DMS53 treated with DMSO at 0.1 percent for 48 hours (cell line): ENCODE results near the gene HOXB3.

Experiments used
- DNase-seq: peaks from one replicate; lab custom pipeline; 2025; ENCODE audit not compliant: unreplicated experiment; lab: John Stamatoyannopoulos, UW

The HOXB3 gene

GRCh38 chr17:48613862-48614694, 24.0 kb upstream of the HOXB3 start:
- DNase-seq, result no peak

GRCh38 chr17:48612854-48613691, 23.0 kb upstream of the HOXB3 start:
- DNase-seq, result no peak

- DNase-seq, result no peak
These were observed 22.4 kb upstream of the HOXB3 start for GRCh38 chr17:48612456-48612853.

DNA sequence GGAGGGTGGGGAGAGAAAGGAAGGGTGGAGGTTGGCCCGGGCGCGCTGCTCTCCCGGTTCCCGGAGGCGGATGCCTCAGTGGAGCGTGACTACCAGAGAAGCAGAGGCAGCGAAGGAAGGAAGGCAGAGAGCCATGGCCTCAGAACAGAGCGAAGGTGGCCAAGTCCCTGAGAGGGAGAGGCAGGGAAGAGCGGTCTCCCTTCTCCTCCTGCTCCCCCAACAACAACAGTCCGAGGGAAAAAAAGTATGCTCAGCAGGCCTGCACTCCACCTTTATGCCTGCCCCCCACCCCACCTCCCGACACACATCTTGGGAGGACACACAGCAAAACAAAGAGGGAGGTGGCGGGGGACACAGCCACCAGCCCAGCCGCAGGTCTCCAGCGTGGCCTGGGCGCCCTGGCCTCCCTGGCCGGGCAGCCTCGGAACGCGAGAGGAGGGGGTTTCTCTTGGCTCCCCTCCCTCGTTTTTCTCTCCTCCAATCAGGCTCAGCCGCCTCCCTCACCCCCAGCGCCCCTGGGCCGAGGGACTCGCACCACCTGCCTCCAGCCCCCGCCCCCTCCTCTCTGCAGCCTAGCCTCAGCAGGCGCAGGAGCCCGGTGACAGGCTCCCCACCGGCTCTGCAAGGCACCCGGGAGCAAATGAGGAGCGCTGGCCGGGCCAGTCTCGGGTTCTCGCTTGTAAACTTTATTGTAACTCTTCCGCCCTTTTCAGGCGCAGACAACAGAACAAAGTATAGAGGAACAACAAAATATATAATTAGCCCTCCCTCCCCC, 21.8 kb upstream of the HOXB3 start:
- DNase-seq, result no peak

GRCh38 chr17:48611213-48611612, 21.2 kb upstream of the HOXB3 start:
- DNase-seq, result no peak

DNA sequence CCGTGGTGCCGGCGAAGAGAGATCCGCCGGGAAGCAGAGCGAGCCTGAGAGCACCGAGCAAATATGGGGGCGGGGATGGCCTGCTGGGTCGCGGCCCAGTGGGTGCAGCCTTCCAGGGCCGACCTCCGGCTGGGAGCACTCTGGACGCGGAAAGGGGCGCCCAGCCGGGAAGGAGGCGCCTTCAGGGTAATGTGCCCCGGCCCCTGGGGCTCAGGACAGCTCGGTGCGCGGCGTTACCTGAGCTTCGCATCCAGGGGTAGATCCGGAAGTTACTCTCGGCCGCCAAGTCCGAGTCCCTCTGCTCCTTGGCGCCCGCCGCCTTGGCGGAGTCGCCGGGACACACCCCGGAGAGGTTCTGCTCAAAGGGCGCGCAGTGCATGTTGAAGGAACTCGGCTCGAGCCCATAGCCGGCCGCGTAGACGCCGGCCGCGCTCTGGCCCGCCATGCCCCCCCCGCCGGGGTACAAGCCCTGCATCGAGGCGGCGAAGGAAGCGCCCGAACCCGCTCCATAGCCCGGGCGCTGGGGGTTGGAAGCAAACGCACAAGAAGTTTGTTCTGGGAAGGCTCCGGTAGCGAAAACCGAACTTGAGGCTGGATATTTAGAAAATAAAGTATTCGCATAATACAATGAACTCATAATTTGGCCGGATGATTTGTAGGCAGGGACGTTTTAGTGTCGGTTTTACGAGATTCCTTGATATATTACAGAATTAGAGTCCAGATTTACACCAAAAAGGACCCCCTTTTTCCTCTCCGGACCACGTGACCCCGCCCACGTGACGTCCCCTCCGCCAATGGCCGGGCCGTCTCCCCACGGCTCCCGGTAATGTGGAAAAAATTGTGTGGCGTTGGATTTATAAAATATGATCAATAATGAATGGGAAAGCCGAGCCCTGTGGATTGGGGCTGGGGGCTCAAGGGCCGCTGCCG, 20.5 kb upstream of the HOXB3 start, which contains the start of gene HOXB7:
TSS of gene HOXB7 (minus strand) at position 736 of the 930 bp plus-strand sequence. CDS start at position 637, 99 bp downstream.
- no peak for DNase-seq

GRCh38 chr17:48609759-48610281, 19.8 kb upstream of the HOXB3 start:
- no peak for DNase-seq

DNA sequence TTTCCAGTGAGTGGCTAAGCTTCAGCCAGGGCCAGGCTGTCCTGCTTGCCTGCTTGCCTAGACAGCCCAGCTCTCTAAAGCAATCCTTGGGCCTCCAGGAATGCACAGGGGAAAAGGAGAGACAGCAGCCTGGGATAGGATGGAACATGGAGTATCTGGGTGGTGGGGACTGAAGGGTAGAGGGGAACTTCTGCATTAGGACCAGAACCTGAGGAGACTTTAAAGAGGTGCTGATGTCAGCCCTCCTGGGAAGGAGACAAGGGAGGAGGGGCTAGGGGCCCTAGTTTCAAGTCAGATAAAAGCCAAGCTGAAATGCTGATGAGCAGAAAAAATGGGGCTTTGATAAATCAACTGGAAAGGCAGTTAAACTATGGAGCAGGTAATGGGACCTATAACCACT, 19.0 kb upstream of the HOXB3 start:
- no peak for DNase-seq

GRCh38 chr17:48608494-48608834, 18.4 kb upstream of the HOXB3 start:
- DNase-seq, result no peak

DNA sequence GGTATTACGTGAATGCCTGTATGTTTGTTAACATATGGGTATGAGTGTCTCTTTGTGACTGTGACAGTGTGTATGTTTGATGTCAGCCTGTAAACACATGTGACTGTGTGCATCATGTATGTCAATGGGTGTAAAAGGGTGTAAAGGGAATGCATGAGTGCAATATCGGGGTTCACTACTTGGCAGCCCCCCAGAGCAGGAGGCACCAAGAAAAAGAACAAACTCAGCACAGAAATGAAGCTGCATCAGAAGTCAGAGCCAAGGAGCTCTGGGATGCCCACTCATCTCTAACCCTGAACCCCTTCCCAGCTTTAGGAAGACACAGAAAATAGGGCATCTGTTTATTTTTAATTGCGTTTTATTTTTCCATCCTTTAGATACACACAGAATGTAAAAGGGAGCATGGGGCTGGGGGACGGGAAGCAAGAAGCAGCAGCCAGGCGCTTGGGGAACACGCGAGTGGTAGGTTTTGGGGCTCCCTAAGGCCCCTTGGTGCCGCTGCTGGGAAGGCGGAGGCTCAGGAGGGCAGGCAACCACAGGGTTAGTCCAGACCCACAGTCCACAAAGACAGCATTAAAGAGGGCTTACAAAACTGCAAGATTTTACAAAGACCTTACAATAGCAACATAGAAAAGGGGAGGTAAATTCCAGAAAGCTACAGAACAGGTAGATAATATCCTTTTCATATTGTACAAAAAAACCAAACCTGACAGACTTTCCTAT, 17.0 kb upstream of the HOXB3 start:
- no peak for DNase-seq

DNA sequence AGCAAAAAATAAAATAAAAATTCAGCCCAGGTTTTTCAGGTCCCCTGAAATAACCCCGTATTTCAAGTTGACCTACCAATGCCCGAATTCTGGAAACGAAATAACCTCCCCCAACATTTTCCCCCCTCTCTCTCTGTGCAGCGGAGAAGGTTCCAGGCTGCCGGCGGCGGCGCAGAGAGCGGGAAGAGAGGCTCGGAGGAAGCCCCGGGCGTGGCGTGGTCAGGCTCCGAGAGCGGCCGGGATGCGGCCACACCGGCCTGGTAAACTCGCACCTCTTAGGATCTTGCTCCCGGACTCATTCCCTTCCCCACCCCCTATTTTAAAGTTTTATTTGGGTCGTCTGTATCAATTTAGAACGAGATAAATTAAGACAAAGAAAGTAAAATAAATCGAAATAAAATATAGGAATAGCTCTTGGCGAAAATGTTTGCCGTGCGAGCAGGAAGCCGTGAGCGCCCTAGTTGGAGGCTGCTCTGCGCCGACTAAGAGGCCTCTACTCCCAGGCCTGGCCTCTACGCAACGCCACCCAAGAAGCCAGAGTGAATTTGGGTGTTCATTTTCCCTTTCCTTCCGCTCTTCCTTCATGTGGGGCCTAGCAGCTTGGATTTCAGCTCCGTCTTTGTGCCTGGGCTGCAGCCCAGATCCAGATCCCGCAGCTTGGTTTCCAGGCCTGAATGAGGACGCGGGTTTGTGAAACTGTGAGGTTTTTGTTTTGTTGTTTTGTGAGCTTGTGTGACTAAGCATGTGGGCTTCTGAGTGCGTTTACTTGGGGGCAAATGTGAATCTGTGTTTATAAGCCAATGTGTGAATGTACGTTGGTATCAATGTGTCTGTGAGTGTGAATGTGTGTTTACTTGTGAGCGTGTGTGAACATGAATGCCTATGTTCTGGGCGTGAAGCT, 16.2 kb upstream of the HOXB3 start:
- no peak for DNase-seq

DNA sequence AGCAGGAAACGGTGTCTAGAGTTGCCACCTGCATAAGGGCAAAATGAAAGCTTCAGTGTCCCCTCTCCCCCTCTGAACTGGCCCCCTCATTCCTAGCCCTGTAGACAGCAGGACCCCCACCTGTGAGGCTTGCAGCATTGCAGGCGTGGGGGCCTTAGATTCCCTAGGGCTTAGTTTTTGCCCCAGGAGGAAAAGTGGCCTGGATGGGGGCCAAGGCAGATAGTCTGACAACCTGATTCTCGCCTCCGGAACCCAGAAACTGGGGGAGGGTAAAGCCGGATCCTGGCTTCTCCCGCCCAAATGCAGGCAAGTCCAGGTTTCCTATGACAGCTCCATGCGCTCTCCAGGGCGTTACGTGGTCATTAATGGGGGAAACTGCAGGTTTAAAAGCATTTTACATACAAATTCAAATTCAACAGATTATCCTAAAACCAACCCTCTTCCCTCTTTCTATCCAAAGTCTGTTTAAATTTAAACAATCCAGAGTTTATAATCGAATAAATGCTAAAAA, 15.4 kb upstream of the HOXB3 start:
- DNase-seq, result no peak

DNA sequence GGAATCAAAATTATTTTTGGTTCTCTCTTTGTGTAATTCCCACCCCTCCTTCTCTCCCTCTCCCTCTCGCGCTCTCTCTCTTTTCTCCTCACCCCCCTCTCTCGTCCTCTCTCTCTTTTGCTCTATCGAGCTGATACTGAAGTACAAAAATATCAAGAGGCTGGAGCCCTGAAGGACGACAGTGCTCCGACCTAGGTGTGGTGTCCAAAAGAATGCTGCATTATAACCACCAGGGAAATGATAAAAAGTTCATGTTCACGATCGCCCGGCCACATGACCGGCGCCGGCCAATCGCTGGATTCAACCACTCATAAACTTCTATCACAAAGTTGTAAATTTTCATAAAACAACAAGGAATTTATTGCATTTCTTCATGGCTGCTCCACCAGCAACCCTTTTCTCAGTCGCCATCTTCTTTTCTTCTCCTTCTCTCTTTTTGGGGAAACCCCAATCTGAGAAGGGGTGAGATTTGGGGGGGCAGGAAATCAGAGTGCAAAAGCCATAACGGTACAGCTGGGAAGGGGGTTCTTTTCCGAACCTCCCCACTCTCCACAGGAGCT, 14.8 kb upstream of the HOXB3 start, which contains the start of gene HOXB6:
TSS of gene HOXB6 (minus strand) at position 217 of the 560 bp plus-strand sequence. CDS start 6,836 bp downstream, outside the sequence.
- DNase-seq, result no peak

DNA sequence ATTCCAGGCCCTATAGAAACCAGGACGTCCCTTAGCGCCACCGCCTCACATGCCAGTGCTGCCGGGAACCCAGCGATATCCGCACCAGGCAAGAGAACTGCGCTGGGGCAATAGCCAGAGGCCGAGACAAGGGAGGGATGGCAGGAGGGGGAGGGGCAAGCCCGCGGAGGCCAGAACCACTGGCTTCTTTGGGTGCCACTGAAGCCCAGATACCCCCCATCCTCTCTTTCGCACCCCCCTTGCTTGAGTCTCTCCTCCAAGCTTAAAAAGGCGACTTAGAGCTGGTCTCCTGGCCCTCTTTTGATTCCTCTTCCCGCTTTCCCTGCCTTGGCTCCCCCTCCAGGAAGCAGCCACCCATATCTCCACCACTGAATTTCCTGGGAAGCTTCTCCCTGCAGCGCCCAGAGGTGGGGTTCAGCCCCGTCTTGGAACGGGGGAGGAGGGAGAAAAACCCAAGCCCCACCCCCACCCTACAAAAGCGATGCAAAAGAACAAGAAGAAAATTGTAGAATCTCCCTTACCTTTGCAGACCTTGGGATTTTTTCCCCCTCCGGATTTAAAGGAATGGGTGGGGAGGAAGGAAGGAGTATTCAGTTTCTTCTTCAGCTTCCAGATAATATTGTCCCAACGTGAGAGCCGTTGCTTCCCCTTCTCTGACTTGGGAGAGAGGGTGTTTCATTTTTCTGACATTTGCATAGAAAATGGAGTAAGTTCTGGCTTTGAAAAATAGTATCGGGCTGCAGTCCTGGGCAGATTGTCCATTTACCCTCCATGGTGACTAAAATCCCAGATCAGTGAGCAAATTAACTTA, 14.1 kb upstream of the HOXB3 start:
- DNase-seq, result no peak

- no peak for DNase-seq
These were observed 11.7 kb upstream of the HOXB3 start for GRCh38 chr17:48601539-48602425.

- DNase-seq, result no peak
These were observed 11.1 kb upstream of the HOXB3 start for GRCh38 chr17:48601207-48601538.
